T47D (cell line): Measurements from ENCODE around the gene CELF2.
"Not testable (repeated sequence)": the region's sequence is repeated elsewhere in the genome, so short reads cannot be mapped to it uniquely, and the experiment has no call there.

Experiments used
- DNase-seq, 2 experiments: peaks; one replicate each; pipeline versions ENCODE4 v3.0.0 to v3.0.0-alpha.2; 2011 to 2012; ENCODE audit warnings: low read depth in 1 of 2, low spot score in 1 of 2
- JUND ChIP-seq: IDR thresholded peaks from 2 replicates; pipeline ENCODE4 v1.6.1; 2012; ENCODE audit warnings: low read depth
- in situ Hi-C: cut with HindIII; loops from 2 replicates; pipeline ENCODE4 v1.10.0; 2016; ENCODE audit warnings: low sequenced_read_pairs, low pct_unique_long_range_greater_than_20kb

CELF2 gene

DNA sequence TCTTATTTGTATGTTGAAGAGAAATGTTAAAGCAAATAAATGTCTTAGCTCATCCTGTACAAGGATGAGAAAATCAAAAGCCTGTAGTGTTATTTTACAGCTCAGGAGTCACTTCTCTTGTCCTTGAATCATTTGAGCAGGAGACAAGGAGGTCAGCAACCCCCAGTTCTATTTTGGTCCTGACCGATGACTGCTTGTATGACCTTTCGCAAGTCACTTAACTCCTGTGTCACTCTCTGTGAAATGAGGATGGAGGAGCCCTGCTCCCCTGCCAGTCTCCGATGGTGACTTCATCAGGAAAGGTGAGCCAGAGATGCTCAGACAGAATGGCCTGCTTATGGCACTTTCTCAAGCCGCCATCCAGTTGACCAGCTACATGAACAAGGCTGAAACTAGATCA, 101.0 kb downstream of the CELF2 start:
- in situ Hi-C loops, result no loop called here

DNA sequence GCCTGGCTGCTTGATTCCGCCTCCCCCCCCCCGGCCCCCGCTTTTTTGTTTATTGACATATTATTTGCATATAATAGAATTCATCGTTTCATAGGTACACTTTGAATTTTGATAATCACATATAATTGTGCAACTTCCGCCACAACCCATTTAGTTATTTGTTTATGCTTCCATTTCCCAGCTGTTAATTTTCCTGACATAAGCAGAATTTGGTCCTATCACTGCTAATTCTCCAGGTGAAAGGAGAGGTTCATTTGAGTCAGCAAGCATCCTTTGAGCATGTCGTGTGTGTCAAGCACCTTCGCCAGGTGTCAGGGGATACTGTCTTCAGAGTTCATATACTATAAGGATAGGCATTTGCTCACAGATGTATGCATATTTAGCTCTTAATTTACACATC, 102.2 kb downstream of the CELF2 start:
- no peak for DNase-seq

More for the DNA sequence above, 101.0 kb downstream of the CELF2 start:
- TF ChIP-seq JUND, result no peak
- DNase-seq, result no peak

DNA sequence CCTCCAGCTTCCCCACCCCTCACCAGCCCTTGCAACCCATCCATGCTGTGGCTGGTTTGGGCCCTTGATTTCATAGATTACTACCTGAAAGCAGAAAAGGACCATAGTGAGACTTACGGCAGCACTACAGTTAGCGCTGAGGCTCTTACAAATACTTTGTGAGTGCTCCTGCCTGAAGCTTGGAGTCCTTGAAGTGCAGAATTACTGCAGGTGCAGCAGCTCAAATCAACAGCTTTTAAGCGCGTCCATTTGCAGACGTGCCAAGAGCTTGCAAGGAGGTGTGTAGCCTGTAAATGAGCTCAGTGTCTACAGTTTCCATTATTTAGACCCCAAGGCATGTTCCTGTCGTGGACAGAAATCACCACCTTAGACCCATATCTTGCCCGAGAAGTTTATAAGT, 103.0 kb downstream of the CELF2 start:
- DNase-seq, result no peak
- in situ Hi-C loops, result no loop called here
- TF ChIP-seq JUND, result no peak

More for the DNA sequence above, 102.2 kb downstream of the CELF2 start:
- in situ Hi-C loops, result no loop called here
- TF ChIP-seq JUND, result no peak

DNA sequence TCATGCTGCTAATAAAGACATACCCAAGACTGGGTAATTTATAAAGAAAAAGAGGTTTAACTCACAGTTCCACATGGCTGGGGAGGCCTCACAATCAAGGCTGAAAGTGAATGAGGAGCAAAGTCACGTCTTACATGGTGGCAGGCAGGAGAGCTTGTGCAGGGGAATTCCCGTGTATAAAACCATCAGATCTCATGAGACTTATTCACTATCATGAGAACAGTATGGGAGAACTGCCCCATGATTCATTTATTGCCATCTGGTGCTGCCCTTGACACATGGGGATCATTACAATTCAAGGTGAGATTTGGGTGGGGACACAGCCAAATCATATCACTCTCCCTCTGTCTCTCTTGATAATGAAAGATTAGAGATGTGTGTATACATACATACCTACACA, 106.2 kb downstream of the CELF2 start:
- DNase-seq, in situ Hi-C loops: not testable (repeated sequence)

GRCh38 chr10:11125004-11125403, 107.3 kb downstream of the CELF2 start:
- no peak for DNase-seq
- no peak for TF ChIP-seq JUND
- in situ Hi-C loops, result no loop called here

- in situ Hi-C loops, result not testable (repeated sequence)
These were observed 109.3 kb downstream of the CELF2 start for GRCh38 chr10:11127017-11127416.

DNA sequence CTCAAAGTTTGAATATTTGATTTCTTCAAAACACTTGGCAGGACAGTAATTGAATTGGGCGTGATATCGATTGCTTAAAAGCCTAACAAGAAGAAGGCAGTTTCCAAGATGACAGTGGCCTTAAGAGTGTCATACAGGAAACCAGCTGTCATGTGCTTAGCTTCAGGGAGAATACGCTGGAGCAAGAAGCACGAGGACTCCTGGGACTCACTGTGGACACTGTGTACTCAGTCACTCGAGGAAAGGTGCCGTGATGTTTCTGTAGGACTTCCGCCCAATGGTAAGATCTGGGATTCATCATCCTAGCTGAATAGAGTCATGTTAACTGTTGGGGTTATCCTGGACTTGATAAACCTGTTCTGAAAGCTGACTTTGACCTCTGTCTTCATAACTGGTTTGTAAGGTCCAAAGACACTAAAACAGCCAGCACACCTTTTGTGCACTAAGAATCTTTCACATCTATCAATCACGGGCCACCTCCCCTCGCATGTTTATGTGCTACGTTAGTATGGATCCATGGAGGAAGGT, 113.5 kb downstream of the CELF2 start:
- DNase-seq, result no peak
- in situ Hi-C loops, result no loop called here
- TF ChIP-seq JUND, result no peak

More at GRCh38 chr10:11127017-11127416, 109.3 kb downstream of the CELF2 start:
- DNase-seq, result not testable (repeated sequence)

- TF ChIP-seq JUND, result no peak
- no peak for DNase-seq
- in situ Hi-C loops, result no loop called here
These were observed 116.7 kb downstream of the CELF2 start for GRCh38 chr10:11134411-11134810.

- in situ Hi-C loops, result no loop called here
- no peak for DNase-seq
- no peak for TF ChIP-seq JUND
These were observed 118.0 kb downstream of the CELF2 start for GRCh38 chr10:11135709-11136108.

GRCh38 chr10:11138314-11139033, 120.8 kb downstream of the CELF2 start:
- in situ Hi-C loops, result no loop called here
- DNase-seq, result no peak
- no peak for TF ChIP-seq JUND

DNA sequence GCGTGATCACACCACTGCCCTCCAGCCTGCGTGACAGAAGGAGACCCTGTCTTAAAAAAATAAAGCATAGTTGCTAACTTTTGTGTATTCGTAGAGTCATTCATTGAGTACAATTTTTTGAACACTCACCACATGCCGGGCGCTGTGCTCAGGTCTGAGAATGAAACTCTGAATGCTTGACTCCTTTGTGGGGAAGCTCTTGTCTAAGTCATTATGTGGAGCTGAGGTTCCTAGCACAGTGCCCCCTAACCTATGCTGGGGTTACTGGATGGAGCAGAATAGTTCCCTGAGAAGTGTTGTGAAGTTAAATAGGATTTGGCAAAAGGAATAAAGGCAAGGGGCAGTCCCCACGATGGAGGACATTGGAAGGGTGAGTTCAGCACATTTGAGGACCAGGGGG, 123.3 kb downstream of the CELF2 start:
- no peak for TF ChIP-seq JUND
- in situ Hi-C loops, result no loop called here
- no peak for DNase-seq

DNA sequence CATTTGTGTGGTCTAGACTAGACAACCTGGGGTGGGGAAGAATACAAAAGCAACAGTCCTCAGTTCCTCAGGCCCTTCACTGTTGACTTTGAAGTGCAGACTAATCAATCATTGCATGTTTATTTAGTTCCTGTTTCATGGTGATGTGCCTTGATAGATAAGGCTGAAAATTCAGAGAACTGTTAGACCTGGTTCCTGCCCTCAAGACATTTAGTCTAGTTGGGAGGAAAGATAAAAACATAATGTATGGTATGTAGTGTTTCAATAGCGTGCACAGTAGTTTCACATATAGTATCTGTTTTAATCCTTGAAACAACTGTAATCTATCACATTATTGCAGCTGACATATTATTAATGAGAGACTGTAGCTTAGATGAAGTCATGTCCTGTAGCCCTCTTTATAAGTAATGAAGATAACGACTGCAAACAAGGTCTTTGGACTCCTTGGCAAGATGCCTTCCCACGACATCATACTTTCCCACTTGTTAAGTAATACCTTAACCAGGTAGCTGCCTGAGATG, 124.0 kb downstream of the CELF2 start:
- no peak for TF ChIP-seq JUND
- in situ Hi-C loops, result no loop called here
- DNase-seq, result no peak

- no peak for DNase-seq
- in situ Hi-C loops, result no loop called here
- TF ChIP-seq JUND, result no peak
These were observed 125.1 kb downstream of the CELF2 start for GRCh38 chr10:11142777-11143176.

DNA sequence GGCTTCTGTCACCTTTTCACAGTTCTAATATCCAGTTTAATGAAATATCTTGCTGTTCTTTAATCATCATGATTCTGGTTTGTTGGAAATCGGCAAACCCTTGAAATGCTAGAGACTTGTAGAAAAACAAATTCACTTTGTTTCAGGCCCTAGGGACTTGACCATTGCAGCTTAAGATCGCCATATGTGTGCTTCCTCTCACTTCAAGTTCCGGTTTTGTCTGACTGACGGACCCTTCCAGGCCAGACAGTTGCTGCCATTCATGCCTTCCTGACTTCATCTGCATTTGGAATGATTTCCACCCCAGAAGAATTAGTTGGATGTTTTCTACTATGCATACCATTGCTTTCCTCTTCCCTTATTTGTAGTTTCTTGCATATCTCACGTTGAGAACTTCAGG, 125.6 kb downstream of the CELF2 start:
- DNase-seq, result no peak
- TF ChIP-seq JUND, result no peak
- in situ Hi-C loops, result no loop called here
